H1 (cell line): Measurements from ENCODE around the gene DNAJC11. TPM values are rescaled to one million over a fixed set of nuclear protein-coding genes. Genes with fewer than 3 reads are reported as not detected.

Experiments
- CTCF ChIA-PET: fragments of 300-600 bp; sonication (Branson Sonifier 250); formaldehyde crosslinking; loops from one replicate; lab custom pipeline; 2021; ENCODE audit not compliant: partially characterized antibody; lab: Charles Lee
- POLR2A ChIA-PET: fragments of 300-600 bp; sonication (Branson Sonifier 250); formaldehyde crosslinking; loops from one replicate; lab custom pipeline; 2021; ENCODE audit warnings: inconsistent platforms; ENCODE audit not compliant: partially characterized antibody; lab: Charles Lee
- DNase-seq, 2 experiments: peaks; one replicate each; pipeline versions ENCODE4 v3.0.0 to v3.0.0-alpha.2; 2010 to 2022; ENCODE audit warnings: low spot score in 2 of 2, low read depth in 1 of 2, mixed read lengths in 1 of 2
- FAIRE-seq: peaks from 2 replicates; lab custom pipeline; 2011; peaks lifted over from hg19 to GRCh38; lab: Jason Lieb, UNC
- H2AFZ ChIP-seq: 2 replicates; pipeline ENCODE4 v1.8.1; 2012; ENCODE audit warnings: low read length, inconsistent platforms
- H2AK5ac ChIP-seq: 2 replicates; pipeline ENCODE4 v1.6.1; 2013; ENCODE audit warnings: low read depth, low read length
- H2BK120ac ChIP-seq: replicated peaks from 2 replicates; pipeline ENCODE3; 2013; ENCODE audit warnings: low read depth, low read length, inconsistent platforms
- H2BK12ac ChIP-seq: 2 replicates; pipeline ENCODE4 v1.6.1; 2013; ENCODE audit warnings: low read depth, low read length
- H2BK15ac ChIP-seq: 2 replicates; pipeline ENCODE4 v1.6.1; 2013; ENCODE audit warnings: low read length
- H2BK20ac ChIP-seq: 2 replicates; pipeline ENCODE4 v1.6.1; 2013; ENCODE audit warnings: low read length
- H2BK5ac ChIP-seq: 2 replicates; pipeline ENCODE4 v1.6.1; 2013; ENCODE audit warnings: low read depth, low read length
- H3K14ac ChIP-seq: 2 replicates; pipeline ENCODE4 v1.6.1; 2013; ENCODE audit warnings: inconsistent platforms; ENCODE audit not compliant: insufficient read length
- H3K18ac ChIP-seq: 2 replicates; pipeline ENCODE4 v1.6.1; 2013; ENCODE audit warnings: low read length; ENCODE audit errors: extremely low read depth
- H3K23ac ChIP-seq: 2 replicates; pipeline ENCODE4 v1.6.1; 2013; ENCODE audit warnings: inconsistent platforms; ENCODE audit not compliant: insufficient read length
- H3K23me2 ChIP-seq: 2 replicates; pipeline ENCODE4 v1.6.1; 2013; ENCODE audit warnings: low read depth, low read length
- H3K27ac ChIP-seq: 2 replicates; pipeline ENCODE4 v1.6.1; 2011; ENCODE audit warnings: low read depth, low read length, inconsistent platforms
- H3K27me3 ChIP-seq, 4 experiments: replicated peaks in 1 of 4; 1 replicate in 1 of 4; 2 replicates in 3 of 4; pipeline versions ENCODE4 v1.6.1 to v1.8.1; 2011 to 2013; ENCODE audit warnings: low read length in 3 of 4, mild to moderate bottlenecking in 3 of 4, inconsistent platforms in 2 of 4, mixed read lengths in 2 of 4, moderate library complexity in 1 of 4; ENCODE audit not compliant: control insufficient read depth in 3 of 4, insufficient read depth in 3 of 4; ENCODE audit errors: extremely low read depth in 1 of 4
- H3K36me3 ChIP-seq, 4 experiments: 2 replicates each; pipeline versions ENCODE4 v1.6.1 to v1.8.1; 2011 to 2013; ENCODE audit warnings: mild to moderate bottlenecking in 4 of 4, low read length in 3 of 4, moderate library complexity in 2 of 4, control low read depth in 1 of 4, inconsistent platforms in 1 of 4; ENCODE audit not compliant: insufficient read depth in 4 of 4, control insufficient read depth in 2 of 4
- H3K4ac ChIP-seq: replicated peaks from 2 replicates; pipeline ENCODE3; 2013; ENCODE audit warnings: low read length, low read depth, mixed read lengths, inconsistent platforms; ENCODE audit not compliant: insufficient read length
- H3K4me1 ChIP-seq, 4 experiments: replicated peaks in 1 of 4; 1 replicate in 1 of 4; 2 replicates in 3 of 4; pipeline versions ENCODE4 v1.6.1 to v1.8.1; 2011 to 2013; ENCODE audit warnings: low read length in 3 of 4, inconsistent platforms in 2 of 4, mixed read lengths in 1 of 4; ENCODE audit not compliant: insufficient read depth in 4 of 4, control insufficient read depth in 3 of 4
- H3K4me2 ChIP-seq, 2 experiments: 2 replicates each; pipeline versions ENCODE4 v1.6.1 to v1.8.1; 2011 to 2013; ENCODE audit warnings: low read depth in 2 of 2, low read length in 2 of 2, control low read depth in 1 of 2, inconsistent platforms in 1 of 2, mild to moderate bottlenecking in 1 of 2; ENCODE audit not compliant: insufficient read depth in 1 of 2
- H3K4me3 ChIP-seq, 4 experiments: fragments of 200-600, 300-600 bp in 1 of 4; sonication (generic), shearing (Covaris generic), sonication (Bioruptor Twin) in 1 of 4; 2 replicates each; pipeline versions ENCODE4 v1.5.1 to v1.8.1; 2011 to 2016; ENCODE audit warnings: low read length in 4 of 4, low read depth in 3 of 4, control low read depth in 2 of 4, inconsistent platforms in 2 of 4, mild to moderate bottlenecking in 2 of 4, mixed read lengths in 1 of 4, moderate library complexity in 1 of 4; ENCODE audit not compliant: insufficient read depth in 2 of 4; ENCODE audit errors: extremely low read depth in 1 of 4
- H3K56ac ChIP-seq: replicated peaks from 2 replicates; pipeline ENCODE3; 2013; ENCODE audit warnings: low read depth, mild to moderate bottlenecking, mixed read lengths, low read length, inconsistent platforms; ENCODE audit not compliant: insufficient read length
- H3K79me1 ChIP-seq: 2 replicates; pipeline ENCODE4 v1.6.1; 2013; ENCODE audit warnings: low read depth, low read length, control low read depth
- H3K79me2 ChIP-seq, 2 experiments: 2 replicates each; pipeline versions ENCODE4 v1.6.1 to v1.8.1; 2012 to 2013; ENCODE audit warnings: low read length in 2 of 2, mild to moderate bottlenecking in 2 of 2, inconsistent platforms in 1 of 2; ENCODE audit not compliant: insufficient read depth in 2 of 2, control insufficient read depth in 1 of 2
- H3K9ac ChIP-seq, 4 experiments: replicated peaks in 1 of 4; 1 replicate in 1 of 4; 2 replicates in 3 of 4; pipeline versions ENCODE4 v1.6.1 to v1.8.1; 2011 to 2013; ENCODE audit warnings: low read depth in 3 of 4, low read length in 3 of 4, control low read depth in 2 of 4, mild to moderate bottlenecking in 2 of 4, moderate library complexity in 2 of 4, inconsistent platforms in 1 of 4; ENCODE audit errors: extremely low read depth in 1 of 4
- H3K9me3 ChIP-seq, 2 experiments: 2 replicates each; pipeline versions ENCODE4 v1.6.1 to v1.8.1; 2012 to 2013; ENCODE audit warnings: mild to moderate bottlenecking in 2 of 2, moderate library complexity in 2 of 2, control low read depth in 1 of 2, inconsistent platforms in 1 of 2, low read depth in 1 of 2, low read length in 1 of 2, mixed read lengths in 1 of 2; ENCODE audit not compliant: insufficient read depth in 2 of 2
- H4K20me1 ChIP-seq, 2 experiments: replicated peaks in 1 of 2; 2 replicates each; pipeline versions ENCODE3 to v1.8.1; 2011 to 2013; ENCODE audit warnings: inconsistent platforms in 2 of 2, low read length in 2 of 2, mild to moderate bottlenecking in 1 of 2; ENCODE audit not compliant: insufficient read depth in 2 of 2, control insufficient read depth in 1 of 2
- H4K5ac ChIP-seq: 2 replicates; pipeline ENCODE4 v1.6.1; 2013; ENCODE audit warnings: low read length, low read depth, mixed read lengths, inconsistent platforms; ENCODE audit not compliant: insufficient read length
- H4K8ac ChIP-seq: 2 replicates; pipeline ENCODE4 v1.8.0; 2013; ENCODE audit warnings: mild to moderate bottlenecking, moderate library complexity, low read length, inconsistent platforms; ENCODE audit not compliant: insufficient read depth; ENCODE audit errors: extremely low read depth
- H4K91ac ChIP-seq: replicated peaks from 2 replicates; pipeline ENCODE3; 2013; ENCODE audit warnings: low read length, mixed read lengths, inconsistent platforms; ENCODE audit not compliant: insufficient read length
- RBBP5 ChIP-seq: IDR thresholded peaks from 2 replicates; pipeline ENCODE4 v1.7.1; 2012; ENCODE audit warnings: low read depth, mild to moderate bottlenecking, inconsistent platforms, low read length, moderate library complexity, borderline replicate concordance
- polyA plus RNA-seq, 7 experiments: library from polyadenylated mRNA; depleted of rRNA in 3 of 7; stranded (reverse) in 5 of 7; unstranded in 2 of 7; fragments of >200 nt in 5 of 7; fragments of 200-250 nt in 2 of 7; gene quantifications; 1 replicate in 5 of 7; 2 replicates in 1 of 7; 4 replicates in 1 of 7; pipeline versions ENCODE4 v1.2.1 to v1.2.3, GENCODE V29; 2011 to 2013; ENCODE audit warnings: missing spikeins in 2 of 7, mixed read lengths in 2 of 7
- total RNA-seq: library from RNA; stranded (reverse); fragmentation: NEBNext Ultra II Directional; extraction: Animal tissue kit (Norgen Biotek cat#: 25700); gene quantifications from 2 replicates; pipeline ENCODE4 v1.2.1, GENCODE V29; 2021

The DNAJC11 gene
- total and polyA plus RNA-seq, 2 of the 8 experiments (the other 6 are each of a cell fraction or from before 2014, with no cell fraction given), result 43.9 to 90.9 TPM

- Histone ChIP-seq H2BK15ac (no peak overlapping the region), H3K36me3 (peaks cover 0 to 3% (median 1%) of the 10 kb centered on the region in 4 experiments; a peak in 3 of 8 replicates), H3K4me3 (no peak overlapping the region), H3K56ac (no peak overlapping the region), H2BK12ac (0 out of 2 replicates have a peak overlapping the region, but pooled peaks have one; percentile 54), H2BK20ac (no peak overlapping the region), H3K79me1 (peaks cover 22% of the 10 kb centered on the region), H3K79me2 (peaks cover 16 to 79% of the 10 kb centered on the region in 2 experiments), H2AK5ac (0 out of 2 replicates have a peak overlapping the region, but pooled peaks have one; percentile 83), H4K8ac (no peak overlapping the region; the same call in 1 of the 2 replicates), H3K27me3 (no peaks in the 10 kb centered on the region), H3K27ac (no peak overlapping the region), H3K14ac (no peak overlapping the region), H3K9ac (0 out of 7 replicates have a peak overlapping the region, but pooled peaks of 1 of the 4 experiments have one; percentile 56), H3K23me2 (no peaks in the 10 kb centered on the region), H3K4ac (no peak overlapping the region), H4K91ac (no peak overlapping the region), H2BK5ac (peak overlapping the region; percentile 62), H3K4me2 (no peak overlapping the region), H4K5ac (no peak overlapping the region), H4K20me1 (peaks cover 0 to 8% of the 10 kb centered on the region in 2 experiments), H2AFZ (no peak overlapping the region), H3K23ac (no peak overlapping the region), H3K9me3 (no peaks in the 10 kb centered on the region), H3K4me1 (no peaks in the 10 kb centered on the region; a peak in 3 of 7 replicates), H2BK120ac (no peak overlapping the region), H3K18ac (no peak overlapping the region)
- DNase-seq, result no peak
- no peak for TF ChIP-seq RBBP5
- ChIA-PET POLR2A (interaction anchor here (1.0 kb wide), 2 partner anchors 12 to 71 kb away, joined by 3 read pairs; no protein-coding TSS in a partner anchor), CTCF (interaction anchor here (1.2 to 2.0 kb wide), 2 partner anchors 8 to 15 kb away, joined by 3 to 9 read pairs; partner anchors contain the start of gene DNAJC11)
- FAIRE-seq, result no peak
Observed at GRCh38 chr1:6686294-6686693, 15.3 kb downstream of the DNAJC11 start.
